H9 (cell line): ENCODE results near the gene ZNF335. TPM values are rescaled to one million over a fixed set of nuclear protein-coding genes. Genes with fewer than 3 reads are reported as not detected.

Experiments
- DNase-seq: peaks from one replicate; pipeline ENCODE4 v3.0.0-alpha.2; 2017
- H2AFZ ChIP-seq: one replicate; pipeline ENCODE4 v1.6.1; 2013; ENCODE audit warnings: mild to moderate bottlenecking, low read length, control low read depth, moderate library complexity
- H2AK5ac ChIP-seq: 2 replicates; pipeline ENCODE4 v1.6.1; 2013; ENCODE audit warnings: low read length, control low read depth, mixed read lengths; ENCODE audit not compliant: insufficient read length
- H2BK120ac ChIP-seq: one replicate; pipeline ENCODE4 v1.6.1; 2013; ENCODE audit warnings: low read depth, mild to moderate bottlenecking, low read length, control low read depth, inconsistent platforms; ENCODE audit not compliant: poor library complexity, severe bottlenecking
- H2BK12ac ChIP-seq: 2 replicates; pipeline ENCODE4 v1.6.1; 2013; ENCODE audit warnings: low read length, control low read depth, mixed read lengths, low read depth; ENCODE audit not compliant: insufficient read length
- H2BK15ac ChIP-seq: 2 replicates; pipeline ENCODE4 v1.6.1; 2013; ENCODE audit warnings: low read depth, low read length, control low read depth
- H2BK20ac ChIP-seq: one replicate; pipeline ENCODE4 v1.6.1; 2013; ENCODE audit warnings: low read depth, mild to moderate bottlenecking, low read length, control low read depth, inconsistent platforms; ENCODE audit not compliant: poor library complexity, severe bottlenecking
- H2BK5ac ChIP-seq: 2 replicates; pipeline ENCODE4 v1.6.1; 2013; ENCODE audit warnings: low read length, control low read depth, mixed read lengths; ENCODE audit not compliant: insufficient read length
- H3K14ac ChIP-seq: 2 replicates; pipeline ENCODE4 v1.6.1; 2013; ENCODE audit warnings: low read length, control low read depth; ENCODE audit not compliant: insufficient read depth
- H3K18ac ChIP-seq: 2 replicates; pipeline ENCODE4 v1.6.1; 2013; ENCODE audit warnings: low read depth, mild to moderate bottlenecking, mixed read lengths, low read length, control low read depth; ENCODE audit not compliant: insufficient read length
- H3K23ac ChIP-seq: 2 replicates; pipeline ENCODE4 v1.6.1; 2013; ENCODE audit warnings: low read length, control low read depth, mixed read lengths, low read depth; ENCODE audit not compliant: insufficient read length
- H3K23me2 ChIP-seq: 2 replicates; pipeline ENCODE4 v1.6.1; 2013; ENCODE audit warnings: low read depth, mild to moderate bottlenecking, mixed read lengths, low read length, control low read depth; ENCODE audit not compliant: insufficient read length, poor library complexity, severe bottlenecking
- H3K27ac ChIP-seq: 2 replicates; pipeline ENCODE4 v1.5.1; 2013; ENCODE audit warnings: low read length, control low read depth, mixed read lengths, low read depth; ENCODE audit not compliant: insufficient read length
- H3K27me3 ChIP-seq: 2 replicates; pipeline ENCODE4 v1.6.1; 2013; ENCODE audit warnings: low read length, control low read depth, inconsistent platforms; ENCODE audit not compliant: insufficient read depth
- H3K4ac ChIP-seq: 2 replicates; pipeline ENCODE4 v1.6.1; 2013; ENCODE audit warnings: low read depth, mild to moderate bottlenecking, control low read depth, inconsistent platforms, low read length, moderate library complexity
- H3K4me1 ChIP-seq: 2 replicates; pipeline ENCODE4 v1.6.1; 2013; ENCODE audit warnings: low read length, control low read depth, inconsistent platforms; ENCODE audit not compliant: insufficient read depth
- H3K4me2 ChIP-seq: 2 replicates; pipeline ENCODE4 v1.6.1; 2013; ENCODE audit warnings: low read length, control low read depth, mixed read lengths; ENCODE audit not compliant: insufficient read length, insufficient read depth
- H3K56ac ChIP-seq: 2 replicates; pipeline ENCODE4 v1.6.1; 2013; ENCODE audit warnings: low read depth, mild to moderate bottlenecking, mixed read lengths, low read length, control low read depth; ENCODE audit not compliant: insufficient read length
- H3K79me1 ChIP-seq: 2 replicates; pipeline ENCODE4 v1.6.1; 2013; ENCODE audit warnings: low read depth, mild to moderate bottlenecking, moderate library complexity, low read length, control low read depth, inconsistent platforms; ENCODE audit not compliant: insufficient read depth, poor library complexity, severe bottlenecking
- H3K79me2 ChIP-seq: 2 replicates; pipeline ENCODE4 v1.6.1; 2013; ENCODE audit warnings: low read length, control low read depth, inconsistent platforms; ENCODE audit not compliant: insufficient read depth
- H3K9ac ChIP-seq: 2 replicates; pipeline ENCODE4 v1.6.1; 2013; ENCODE audit warnings: low read length, control low read depth, mixed read lengths; ENCODE audit not compliant: insufficient read length; ENCODE audit errors: extremely low read depth
- H3K9me3 ChIP-seq: one replicate; pipeline ENCODE4 v1.6.1; 2013; ENCODE audit warnings: low read depth, low read length, inconsistent platforms; ENCODE audit not compliant: control insufficient read depth
- H3T11ph ChIP-seq: one replicate; pipeline ENCODE4 v1.6.1; 2013; ENCODE audit warnings: mild to moderate bottlenecking, low read length, control low read depth, inconsistent platforms
- H4K20me1 ChIP-seq: one replicate; pipeline ENCODE4 v1.6.1; 2013; ENCODE audit not compliant: control insufficient read depth, insufficient read length, insufficient read depth
- H4K5ac ChIP-seq: 2 replicates; pipeline ENCODE4 v1.6.1; 2013; ENCODE audit warnings: low read depth, mild to moderate bottlenecking, mixed read lengths, low read length, control low read depth; ENCODE audit not compliant: insufficient read length
- H4K8ac ChIP-seq: replicated peaks from 2 replicates; pipeline ENCODE4 v1.6.1; 2013; ENCODE audit warnings: low read length, control low read depth, mixed read lengths, low read depth; ENCODE audit not compliant: insufficient read length
- H4K91ac ChIP-seq: 2 replicates; pipeline ENCODE4 v1.6.1; 2013; ENCODE audit warnings: low read depth, mild to moderate bottlenecking, moderate library complexity, mixed read lengths, low read length, control low read depth; ENCODE audit not compliant: insufficient read length
- H3K27ac Mint-ChIP-seq, 3 experiments: 2 replicates in 2 of 3; 3 replicates in 1 of 3; pipeline ENCODE4 v1.8.0; 2020 to 2021; ENCODE audit warnings: mixed read lengths in 3 of 3, mild to moderate bottlenecking in 1 of 3, moderate library complexity in 1 of 3
- H3K27me3 Mint-ChIP-seq: 2 replicates; pipeline ENCODE4 v1.8.0; 2021; ENCODE audit warnings: low read depth, mild to moderate bottlenecking, moderate library complexity, mixed read lengths
- H3K36me3 Mint-ChIP-seq, 3 experiments: 2 replicates in 2 of 3; 3 replicates in 1 of 3; pipeline ENCODE4 v1.8.0; 2020 to 2021; ENCODE audit warnings: low read depth in 3 of 3, mixed read lengths in 3 of 3; ENCODE audit not compliant: insufficient read depth in 1 of 3
- H3K4me1 Mint-ChIP-seq, 2 experiments: 2 replicates each; pipeline ENCODE4 v1.8.0; 2020; ENCODE audit warnings: mixed read lengths in 2 of 2
- H3K4me3 Mint-ChIP-seq, 2 experiments: 2 replicates in 1 of 2; 3 replicates in 1 of 2; pipeline ENCODE4 v1.8.0; 2020 to 2021; ENCODE audit warnings: mild to moderate bottlenecking in 2 of 2, mixed read lengths in 2 of 2, moderate library complexity in 1 of 2
- H3K9me3 Mint-ChIP-seq, 2 experiments: 2 replicates in 1 of 2; 3 replicates in 1 of 2; pipeline ENCODE4 v1.8.0; 2020; ENCODE audit warnings: mild to moderate bottlenecking in 2 of 2, mixed read lengths in 2 of 2, moderate library complexity in 1 of 2
- CTCF ChIP-seq: fragments of 200-600 bp; sonication (generic); conservative IDR thresholded peaks from 3 replicates; pipeline ENCODE4 v1.8.0; 2021; ENCODE audit warnings: antibody characterized with exemption, mild to moderate bottlenecking
- WGBS: extraction: QIAGEN DNeasy Blood & Tissue Kit; methylation state at CpG from one replicate; pipeline ENCODE4 v1.1.7; 2013; ENCODE audit warnings: missing lambda C conversion rate, low lambda C conversion rate, mixed read lengths; ENCODE audit not compliant: insufficient read length; ENCODE audit errors: extremely low coverage; 5-methylcytosine and 5-hydroxymethylcytosine counted together
- total RNA-seq: library from RNA; stranded (reverse); gene quantifications from 2 replicates; pipeline ENCODE4 v1.2.1, GENCODE V29; 2021

Gene ZNF335
- total RNA-seq, 1 experiment from 2014 or later = 21.1 TPM

GRCh38 chr20:45945678-45946148 lies 26.3 kb downstream of the ZNF335 start:
- no peak overlapping the region for H4K8ac ChIP-seq
- no peaks in the 10 kb centered on the region for H3K9me3 ChIP-seq
- no peak overlapping the region for H3K14ac ChIP-seq
- no peak overlapping the region for H3K18ac ChIP-seq
- H3K4me1 ChIP-seq = no peaks in the 10 kb centered on the region
- Mint-ChIP-seq H3K27me3 (no peaks in the 10 kb centered on the region; the same call in 1 of the 2 replicates), H3K36me3 (peaks cover 26 to 72% (median 55%) of the 10 kb centered on the region in 3 experiments; a peak in 6 of 7 replicates), H3K27ac (peak overlapping the region in 2 of 3 experiments; percentile 11 to 23; a peak in 1 of 7 replicates), H3K4me1 (no peaks in the 10 kb centered on the region), H3K9me3 (no peaks in the 10 kb centered on the region), H3K4me3 (no peak overlapping the region)
- H2BK120ac ChIP-seq = no peak overlapping the region
- no peak overlapping the region for H2BK12ac ChIP-seq
- no peak overlapping the region for H2AFZ ChIP-seq
- no peak overlapping the region for H3K9ac ChIP-seq
- no peak overlapping the region for H3K4me2 ChIP-seq
- no peaks in the 10 kb centered on the region for H3K27me3 ChIP-seq
- no peaks in the 10 kb centered on the region for H3K79me1 ChIP-seq
- WGBS = no CpG with 5 or more reads among the region's 13 CpGs
- no peak overlapping the region for H4K91ac ChIP-seq
- no peaks in the 10 kb centered on the region for H3K79me2 ChIP-seq
- H2BK20ac ChIP-seq = no peak overlapping the region
- H3K23ac ChIP-seq = no peak overlapping the region
- H4K20me1 ChIP-seq = peaks cover 2% of the 10 kb centered on the region
- DNase-seq = no peak
- H3T11ph ChIP-seq = no peak overlapping the region
- H2BK5ac ChIP-seq = no peak overlapping the region
- no peak overlapping the region for H3K4ac ChIP-seq
- no peak overlapping the region for H3K27ac ChIP-seq
- no peaks in the 10 kb centered on the region for H3K23me2 ChIP-seq
- H4K5ac ChIP-seq = no peak overlapping the region
- no peak overlapping the region for H2AK5ac ChIP-seq
- TF ChIP-seq CTCF = no peak
- H2BK15ac ChIP-seq = no peak overlapping the region
- H3K56ac ChIP-seq = no peak overlapping the region
